ENCODE data around the gene KAT2B. TPM values are rescaled to one million over a fixed set of nuclear protein-coding genes. Genes with fewer than 3 reads are reported as not detected.

Gene KAT2B
- polyA plus RNA-seq, 1 donor from 2014 or later = 14.2 TPM

DNA sequence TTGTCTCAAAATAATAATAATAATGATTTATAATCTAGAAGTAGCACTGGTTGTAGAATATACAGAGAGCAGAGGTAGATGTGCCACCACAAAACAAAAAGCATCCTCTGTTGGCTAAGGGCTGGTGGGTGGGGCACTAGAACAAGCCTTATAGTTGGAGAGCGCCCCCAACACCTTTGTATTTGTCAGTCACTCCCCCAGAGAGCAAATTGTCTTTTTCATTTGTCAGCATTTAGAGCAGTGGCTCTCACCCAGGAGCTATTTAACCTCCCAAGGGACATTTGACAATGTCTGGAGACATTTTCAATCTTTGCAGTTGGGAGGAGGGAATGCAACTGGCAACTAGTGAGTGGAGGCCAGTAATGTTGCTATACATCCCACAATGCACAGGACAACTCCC is 6.3 kb downstream of the KAT2B start:
- H3K36me3 ChIP-seq (ENCODE audit: insufficient read depth, low read length) = no peaks in the 10 kb centered on the region
- no peaks in the 10 kb centered on the region for H3K27me3 ChIP-seq (ENCODE audit: insufficient read depth, low read depth, low read length)
- H3K27ac ChIP-seq (ENCODE audit: low read length) = no peak overlapping the region
- no peaks in the 10 kb centered on the region for H3K9me3 ChIP-seq (ENCODE audit: low read length)
- H3K79me2 ChIP-seq (replicated peaks; ENCODE audit: insufficient read depth, low read length) = peaks cover 20% of the 10 kb centered on the region
- TF ChIP-seq MXI1 (conservative IDR thresholded peaks at IDR 0.05; ENCODE audit: poor library complexity, severe bottlenecking) (no peak), EZH2 (IDR thresholded peaks at IDR 0.05; ENCODE audit: borderline replicate concordance, insufficient read depth, low read length, poor library complexity, severe bottlenecking) (no peak), TAF1 (IDR thresholded peaks at IDR 0.05; ENCODE audit: low read depth) (no peak), EP300 (conservative IDR thresholded peaks at IDR 0.05; ENCODE audit: poor library complexity, severe bottlenecking) (no peak), RAD21 (conservative IDR thresholded peaks at IDR 0.05) (no peak), SMC3 (conservative IDR thresholded peaks at IDR 0.05; ENCODE audit: poor library complexity) (no peak), POLR2AphosphoS5 (IDR thresholded peaks at IDR 0.05) (no peak)
- TF ChIP-seq, protein P1, sequence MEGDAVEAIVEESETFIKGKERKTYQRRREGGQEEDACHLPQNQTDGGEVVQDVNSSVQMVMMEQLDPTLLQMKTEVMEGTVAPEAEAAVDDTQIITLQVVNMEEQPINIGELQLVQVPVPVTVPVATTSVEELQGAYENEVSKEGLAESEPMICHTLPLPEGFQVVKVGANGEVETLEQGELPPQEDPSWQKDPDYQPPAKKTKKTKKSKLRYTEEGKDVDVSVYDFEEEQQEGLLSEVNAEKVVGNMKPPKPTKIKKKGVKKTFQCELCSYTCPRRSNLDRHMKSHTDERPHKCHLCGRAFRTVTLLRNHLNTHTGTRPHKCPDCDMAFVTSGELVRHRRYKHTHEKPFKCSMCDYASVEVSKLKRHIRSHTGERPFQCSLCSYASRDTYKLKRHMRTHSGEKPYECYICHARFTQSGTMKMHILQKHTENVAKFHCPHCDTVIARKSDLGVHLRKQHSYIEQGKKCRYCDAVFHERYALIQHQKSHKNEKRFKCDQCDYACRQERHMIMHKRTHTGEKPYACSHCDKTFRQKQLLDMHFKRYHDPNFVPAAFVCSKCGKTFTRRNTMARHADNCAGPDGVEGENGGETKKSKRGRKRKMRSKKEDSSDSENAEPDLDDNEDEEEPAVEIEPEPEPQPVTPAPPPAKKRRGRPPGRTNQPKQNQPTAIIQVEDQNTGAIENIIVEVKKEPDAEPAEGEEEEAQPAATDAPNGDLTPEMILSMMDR (IDR thresholded peaks at IDR 0.05; ENCODE audit: poor library complexity, severe bottlenecking) = no peak
- TF ChIP-seq, protein P2, sequence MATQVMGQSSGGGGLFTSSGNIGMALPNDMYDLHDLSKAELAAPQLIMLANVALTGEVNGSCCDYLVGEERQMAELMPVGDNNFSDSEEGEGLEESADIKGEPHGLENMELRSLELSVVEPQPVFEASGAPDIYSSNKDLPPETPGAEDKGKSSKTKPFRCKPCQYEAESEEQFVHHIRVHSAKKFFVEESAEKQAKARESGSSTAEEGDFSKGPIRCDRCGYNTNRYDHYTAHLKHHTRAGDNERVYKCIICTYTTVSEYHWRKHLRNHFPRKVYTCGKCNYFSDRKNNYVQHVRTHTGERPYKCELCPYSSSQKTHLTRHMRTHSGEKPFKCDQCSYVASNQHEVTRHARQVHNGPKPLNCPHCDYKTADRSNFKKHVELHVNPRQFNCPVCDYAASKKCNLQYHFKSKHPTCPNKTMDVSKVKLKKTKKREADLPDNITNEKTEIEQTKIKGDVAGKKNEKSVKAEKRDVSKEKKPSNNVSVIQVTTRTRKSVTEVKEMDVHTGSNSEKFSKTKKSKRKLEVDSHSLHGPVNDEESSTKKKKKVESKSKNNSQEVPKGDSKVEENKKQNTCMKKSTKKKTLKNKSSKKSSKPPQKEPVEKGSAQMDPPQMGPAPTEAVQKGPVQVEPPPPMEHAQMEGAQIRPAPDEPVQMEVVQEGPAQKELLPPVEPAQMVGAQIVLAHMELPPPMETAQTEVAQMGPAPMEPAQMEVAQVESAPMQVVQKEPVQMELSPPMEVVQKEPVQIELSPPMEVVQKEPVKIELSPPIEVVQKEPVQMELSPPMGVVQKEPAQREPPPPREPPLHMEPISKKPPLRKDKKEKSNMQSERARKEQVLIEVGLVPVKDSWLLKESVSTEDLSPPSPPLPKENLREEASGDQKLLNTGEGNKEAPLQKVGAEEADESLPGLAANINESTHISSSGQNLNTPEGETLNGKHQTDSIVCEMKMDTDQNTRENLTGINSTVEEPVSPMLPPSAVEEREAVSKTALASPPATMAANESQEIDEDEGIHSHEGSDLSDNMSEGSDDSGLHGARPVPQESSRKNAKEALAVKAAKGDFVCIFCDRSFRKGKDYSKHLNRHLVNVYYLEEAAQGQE (IDR thresholded peaks at IDR 0.05; ENCODE audit: borderline replicate concordance) = no peak
- no peak overlapping the region for H3K4me3 ChIP-seq (ENCODE audit: low read length)
- H3F3A ChIP-seq (ENCODE audit: insufficient read depth, low read length, poor library complexity, severe bottlenecking) = no peaks in the 10 kb centered on the region
- no peaks in the 10 kb centered on the region for H4K20me1 ChIP-seq (ENCODE audit: insufficient read depth)
- no peaks in the 10 kb centered on the region for H3K9me2 ChIP-seq (ENCODE audit: insufficient read depth, low read length)
- H3K4me2 ChIP-seq (ENCODE audit: low read length) = no peak overlapping the region
- H2AFZ ChIP-seq (ENCODE audit: low read depth, low read length) = no peak overlapping the region
- H3K9ac ChIP-seq (ENCODE audit: low read length) = no peak overlapping the region

DNA sequence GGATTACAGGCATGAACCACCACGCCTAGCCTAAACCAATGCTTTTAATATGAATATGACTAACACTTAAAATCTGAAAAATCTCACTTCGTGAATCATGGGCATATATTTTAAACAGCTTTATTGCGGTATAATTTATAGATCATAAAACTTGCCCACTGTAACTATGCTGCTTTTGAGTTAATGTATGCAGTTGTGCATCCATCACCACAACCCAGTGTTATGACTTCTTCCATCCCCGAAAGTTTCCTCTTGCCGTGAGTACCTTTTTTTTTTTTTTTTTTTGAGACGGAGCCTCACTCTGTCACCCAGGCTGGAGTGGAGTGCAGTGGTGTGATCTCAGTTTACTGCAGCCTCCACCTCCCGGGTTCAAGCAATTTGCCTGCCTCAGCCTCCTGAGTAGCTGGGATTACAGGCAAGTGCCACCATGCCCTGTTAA is 7.1 kb downstream of the KAT2B start:
- Histone ChIP-seq H2AFZ (ENCODE audit: low read depth, low read length) (no peak overlapping the region), H3K9ac (ENCODE audit: low read length) (no peak overlapping the region), H3K79me2 (replicated peaks; ENCODE audit: insufficient read depth, low read length) (peaks cover 14% of the 10 kb centered on the region), H3K4me2 (ENCODE audit: low read length) (no peak overlapping the region), H3K36me3 (ENCODE audit: insufficient read depth, low read length) (no peaks in the 10 kb centered on the region), H4K20me1 (ENCODE audit: insufficient read depth) (no peaks in the 10 kb centered on the region), H3K27me3 (ENCODE audit: insufficient read depth, low read depth, low read length) (no peaks in the 10 kb centered on the region), H3K9me2 (ENCODE audit: insufficient read depth, low read length) (no peaks in the 10 kb centered on the region), H3K4me3 (ENCODE audit: low read length) (no peak overlapping the region), H3K9me3 (ENCODE audit: low read length) (no peaks in the 10 kb centered on the region), H3F3A (ENCODE audit: insufficient read depth, low read length, poor library complexity, severe bottlenecking) (no peaks in the 10 kb centered on the region), H3K27ac (ENCODE audit: low read length) (no peak overlapping the region)
- no peak for TF ChIP-seq TAF1 (IDR thresholded peaks at IDR 0.05; ENCODE audit: low read depth)
- no peak for TF ChIP-seq EP300 (conservative IDR thresholded peaks at IDR 0.05; ENCODE audit: poor library complexity, severe bottlenecking)
- TF ChIP-seq, protein P1 (IDR thresholded peaks at IDR 0.05; ENCODE audit: poor library complexity, severe bottlenecking) = no peak
- no peak for TF ChIP-seq RAD21 (conservative IDR thresholded peaks at IDR 0.05)
- no peak for TF ChIP-seq SMC3 (conservative IDR thresholded peaks at IDR 0.05; ENCODE audit: poor library complexity)
- no peak for TF ChIP-seq EZH2 (IDR thresholded peaks at IDR 0.05; ENCODE audit: borderline replicate concordance, insufficient read depth, low read length, poor library complexity, severe bottlenecking)
- TF ChIP-seq, protein P2 (IDR thresholded peaks at IDR 0.05; ENCODE audit: borderline replicate concordance) = no peak
- no peak for TF ChIP-seq POLR2AphosphoS5 (IDR thresholded peaks at IDR 0.05)

Data from neural cell (in vitro differentiated cells).